Stimulated activated naive CD8-positive, alpha-beta T cell treated with anti-CD3 and anti-CD28 coated beads, Interleukin-15, Interleukin-2, amounts not matched to agents 100 ng/mL and 50 ng/mL, for 24 hours (primary cell): ENCODE measurements around the gene CLBA1.

Experiments used
- H3K27ac Mint-ChIP-seq: one replicate; pipeline ENCODE4 v1.8.0; 2021; ENCODE audit warnings: mild to moderate bottlenecking, mixed read lengths
- H3K27me3 Mint-ChIP-seq: one replicate; pipeline ENCODE4 v1.8.0; 2021; ENCODE audit warnings: mixed read lengths
- H3K36me3 Mint-ChIP-seq: one replicate; pipeline ENCODE4 v1.8.0; 2021; ENCODE audit warnings: low read depth, mixed read lengths
- H3K4me1 Mint-ChIP-seq: one replicate; pipeline ENCODE4 v1.8.0; 2021; ENCODE audit warnings: low read depth, mixed read lengths
- H3K4me3 Mint-ChIP-seq: one replicate; pipeline ENCODE4 v1.8.0; 2021; ENCODE audit warnings: mild to moderate bottlenecking, mixed read lengths
- H3K9me3 Mint-ChIP-seq: one replicate; pipeline ENCODE4 v1.8.0; 2021; ENCODE audit warnings: mixed read lengths

The CLBA1 gene

DNA sequence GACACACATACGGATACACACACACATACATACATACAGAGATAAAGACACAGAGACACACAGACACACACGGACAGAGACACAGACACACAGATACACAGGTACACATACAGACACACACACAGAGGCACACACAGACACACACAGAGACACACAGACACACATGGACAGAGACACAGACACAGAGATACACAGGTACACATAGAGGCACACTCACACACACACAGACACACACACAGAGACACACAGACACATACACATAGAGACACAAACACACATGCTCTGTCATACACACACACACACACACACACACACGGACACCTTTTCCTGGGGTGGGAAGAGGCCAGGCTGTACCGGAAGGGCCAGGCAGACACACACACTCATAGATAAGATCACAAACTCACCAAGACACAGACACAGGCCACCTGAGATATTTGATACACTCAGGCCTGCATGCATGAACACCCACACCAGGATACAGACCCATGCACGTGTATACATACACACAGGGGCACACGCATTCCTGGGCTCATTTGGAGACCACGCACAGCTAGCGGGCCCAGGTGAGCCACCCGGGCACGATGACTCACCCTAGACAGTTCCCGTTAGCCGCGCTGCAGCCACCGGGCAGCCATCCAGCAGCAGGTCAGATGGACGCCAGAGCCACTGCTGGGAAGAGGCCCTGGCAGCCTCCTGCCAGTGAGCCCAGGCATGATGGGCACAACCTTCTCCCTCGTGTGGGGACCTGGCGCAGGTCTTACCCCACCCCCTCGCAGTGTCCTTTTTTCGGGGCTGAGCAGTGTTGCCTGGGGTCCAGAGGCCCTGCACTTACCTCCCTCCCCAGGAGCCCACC is 5.6 kb upstream of the CLBA1 start:
- Mint-ChIP-seq H3K4me3 (no peak overlapping the region), H3K4me1 (peaks cover 16% of the 10 kb centered on the region), H3K27me3 (peaks cover 21% of the 10 kb centered on the region), H3K27ac (no peak overlapping the region), H3K36me3 (no peaks in the 10 kb centered on the region), H3K9me3 (no peaks in the 10 kb centered on the region)

GRCh38 chr14:104980611-104981531 is 4.7 kb upstream of the CLBA1 start:
- H3K27me3 Mint-ChIP-seq: peaks cover 21% of the 10 kb centered on the region
- peaks cover 13% of the 10 kb centered on the region for H3K4me1 Mint-ChIP-seq
- H3K9me3 Mint-ChIP-seq: no peaks in the 10 kb centered on the region
- H3K4me3 Mint-ChIP-seq: no peak overlapping the region
- H3K36me3 Mint-ChIP-seq: no peaks in the 10 kb centered on the region
- no peak overlapping the region for H3K27ac Mint-ChIP-seq

DNA sequence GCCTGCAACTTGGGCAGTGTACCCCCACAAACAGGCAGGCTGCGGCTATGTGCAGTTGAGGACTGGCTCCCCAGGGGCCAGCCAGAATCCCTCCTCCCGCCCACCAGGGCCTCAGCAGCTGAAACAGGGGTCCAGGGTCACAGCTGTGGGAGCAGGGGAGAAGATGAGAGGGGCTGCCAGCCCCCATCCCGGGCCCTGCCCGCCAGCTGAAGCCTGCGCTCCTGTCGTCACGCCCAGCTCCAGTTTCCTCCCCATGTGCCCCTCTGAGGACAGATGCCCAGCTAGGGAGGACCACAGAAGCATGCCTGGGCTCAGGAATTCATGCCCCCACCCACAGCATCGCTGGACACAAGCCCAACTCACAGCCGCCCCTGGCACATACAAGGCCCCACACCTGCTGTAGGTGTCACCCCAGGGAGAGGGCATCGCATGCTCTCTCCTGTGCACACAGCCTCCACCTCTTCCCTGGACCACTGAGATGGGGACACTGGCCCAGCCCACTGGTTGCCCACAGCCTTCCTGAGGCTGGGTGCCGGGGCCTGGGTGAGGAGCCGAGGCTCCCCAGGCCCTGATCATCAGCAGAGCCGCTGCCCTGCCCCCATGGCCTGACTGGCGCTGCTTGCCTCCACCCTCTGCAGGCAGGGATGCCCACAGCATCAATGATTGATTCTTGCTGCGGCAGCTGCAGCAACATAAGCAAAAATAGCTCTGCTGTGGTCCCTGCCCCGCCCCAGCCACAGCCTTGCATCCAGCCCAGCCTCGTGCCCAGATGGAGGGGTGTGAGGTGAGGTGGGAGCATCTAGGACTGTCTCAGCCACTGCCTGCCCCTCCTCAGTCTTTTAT is 3.7 kb upstream of the CLBA1 start:
- Mint-ChIP-seq H3K4me3 (no peak overlapping the region), H3K4me1 (peaks cover 14% of the 10 kb centered on the region), H3K27me3 (peaks cover 15% of the 10 kb centered on the region), H3K9me3 (no peaks in the 10 kb centered on the region), H3K27ac (no peak overlapping the region), H3K36me3 (no peaks in the 10 kb centered on the region)

- Mint-ChIP-seq H3K4me1 (peaks cover 10% of the 10 kb centered on the region), H3K4me3 (no peak overlapping the region), H3K27me3 (peaks cover 13% of the 10 kb centered on the region), H3K27ac (no peak overlapping the region), H3K9me3 (no peaks in the 10 kb centered on the region), H3K36me3 (no peaks in the 10 kb centered on the region)
Observed at GRCh38 chr14:104982548-104983230, 2.9 kb upstream of the CLBA1 start.

GRCh38 chr14:104983231-104983721 is 2.3 kb upstream of the CLBA1 start:
- Mint-ChIP-seq H3K27ac (no peak overlapping the region), H3K4me3 (no peak overlapping the region), H3K4me1 (peaks cover 8% of the 10 kb centered on the region), H3K36me3 (no peaks in the 10 kb centered on the region), H3K9me3 (no peaks in the 10 kb centered on the region), H3K27me3 (peaks cover 11% of the 10 kb centered on the region)

- no peaks in the 10 kb centered on the region for H3K9me3 Mint-ChIP-seq
- peak overlapping the region; percentile 65 for H3K27ac Mint-ChIP-seq
- peaks cover 8% of the 10 kb centered on the region for H3K4me1 Mint-ChIP-seq
- peaks cover 6% of the 10 kb centered on the region for H3K27me3 Mint-ChIP-seq
- peak overlapping the region; percentile 67 for H3K4me3 Mint-ChIP-seq
- no peaks in the 10 kb centered on the region for H3K36me3 Mint-ChIP-seq
Observed at GRCh38 chr14:104984056-104984894, 1.3 kb upstream of the CLBA1 start.

DNA sequence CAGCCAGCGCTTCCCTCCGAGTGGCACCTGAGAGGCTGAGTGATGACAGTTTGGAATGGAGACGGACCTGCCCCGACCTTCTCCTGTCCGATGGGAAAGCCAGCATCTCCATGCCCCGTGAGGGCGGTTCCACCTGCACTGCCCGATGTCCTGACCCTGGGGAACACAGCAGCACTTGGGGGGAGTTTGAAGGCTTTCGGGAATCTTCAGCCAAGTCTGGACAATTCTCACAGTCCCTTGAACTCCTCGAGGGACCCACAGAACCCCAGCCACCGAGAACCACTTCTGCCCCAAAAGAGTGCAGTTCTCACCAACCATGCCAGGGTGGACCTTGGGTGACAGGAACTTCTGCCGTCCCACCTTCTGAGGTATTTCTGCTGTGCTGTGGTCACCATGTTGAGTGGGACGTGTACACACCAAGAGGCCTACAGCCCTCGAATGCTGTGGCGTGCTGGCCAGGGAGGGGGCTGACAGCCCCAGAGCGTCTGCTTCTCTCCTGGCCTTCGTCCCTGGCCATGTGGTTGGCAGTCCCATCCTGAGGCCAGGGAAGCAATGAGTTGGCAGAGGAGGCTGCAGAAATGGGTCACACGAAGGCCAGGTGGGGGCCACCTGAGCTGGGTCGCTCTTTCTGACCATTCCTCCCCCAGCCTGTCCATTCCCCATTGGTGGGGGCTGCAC is 1.0 kb downstream of the CLBA1 start:
- H3K27ac Mint-ChIP-seq: no peak overlapping the region
- H3K4me1 Mint-ChIP-seq: peaks cover 8% of the 10 kb centered on the region
- no peaks in the 10 kb centered on the region for H3K36me3 Mint-ChIP-seq
- peak overlapping the region; percentile 72 for H3K4me3 Mint-ChIP-seq
- no peaks in the 10 kb centered on the region for H3K9me3 Mint-ChIP-seq
- H3K27me3 Mint-ChIP-seq: no peaks in the 10 kb centered on the region

DNA sequence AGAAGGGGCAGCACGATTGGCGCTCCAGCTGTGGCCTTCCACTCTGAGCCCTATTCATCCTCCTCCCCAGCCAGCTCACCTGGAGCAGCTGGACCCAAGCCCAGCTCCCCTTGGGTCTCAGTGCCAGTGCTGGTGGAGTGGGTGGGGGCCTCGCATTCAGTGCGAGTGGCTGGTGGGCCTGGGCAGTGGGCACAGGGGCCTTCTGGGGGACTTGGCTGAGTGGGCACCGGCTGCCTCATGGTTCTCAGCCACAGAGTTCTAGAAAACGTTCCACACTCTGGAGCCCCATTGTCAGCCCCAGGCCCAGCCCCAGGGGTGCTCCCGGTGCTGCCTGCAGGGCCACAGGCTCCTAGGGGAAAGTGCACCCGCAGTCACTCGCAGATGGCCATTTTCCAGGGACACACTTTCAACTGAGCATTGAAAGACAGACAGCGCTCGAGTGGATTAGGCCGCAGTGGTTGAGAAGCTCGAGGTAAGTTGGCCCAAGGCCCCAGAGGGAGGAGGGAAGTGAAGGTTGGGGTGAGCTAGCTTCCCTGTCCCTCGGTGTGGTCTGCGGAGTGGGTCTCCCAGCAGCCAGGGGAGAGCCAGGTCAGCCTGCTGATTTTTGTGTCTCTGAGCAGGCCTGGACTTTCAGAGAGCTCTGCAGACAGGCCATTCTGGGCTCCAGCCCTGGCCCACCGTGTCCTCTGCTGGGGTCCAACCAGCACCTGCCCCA is 3.8 kb downstream of the CLBA1 start:
- H3K27ac Mint-ChIP-seq: no peak overlapping the region
- H3K4me1 Mint-ChIP-seq: peaks cover 6% of the 10 kb centered on the region
- H3K27me3 Mint-ChIP-seq: no peaks in the 10 kb centered on the region
- no peak overlapping the region for H3K4me3 Mint-ChIP-seq
- H3K9me3 Mint-ChIP-seq: no peaks in the 10 kb centered on the region
- peaks cover 5% of the 10 kb centered on the region for H3K36me3 Mint-ChIP-seq

GRCh38 chr14:104989951-104990303 is 4.3 kb downstream of the CLBA1 start:
- Mint-ChIP-seq H3K4me1 (peaks cover 5% of the 10 kb centered on the region), H3K4me3 (no peak overlapping the region), H3K36me3 (peaks cover 5% of the 10 kb centered on the region), H3K27me3 (no peaks in the 10 kb centered on the region), H3K27ac (no peak overlapping the region), H3K9me3 (no peaks in the 10 kb centered on the region)

DNA sequence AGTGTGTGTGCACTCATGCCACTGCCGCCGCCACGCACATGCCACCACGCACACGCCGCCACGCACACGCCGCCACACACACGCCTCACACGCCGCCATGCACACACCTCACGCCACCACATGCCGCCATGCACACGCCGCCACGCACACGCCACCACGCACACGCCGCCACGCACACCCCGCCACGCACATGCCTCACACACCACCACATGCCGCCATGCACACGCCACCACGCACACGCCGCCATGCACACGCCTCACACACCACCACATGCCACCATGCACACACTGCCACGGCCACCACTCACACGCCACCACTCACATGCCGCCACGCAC is 6.3 kb downstream of the CLBA1 start:
- Mint-ChIP-seq H3K27ac (no peak overlapping the region), H3K4me1 (no peaks in the 10 kb centered on the region), H3K36me3 (peaks cover 5% of the 10 kb centered on the region), H3K27me3 (no peaks in the 10 kb centered on the region), H3K9me3 (no peaks in the 10 kb centered on the region), H3K4me3 (no peak overlapping the region)

- Mint-ChIP-seq H3K4me3 (no peak overlapping the region), H3K27me3 (no peaks in the 10 kb centered on the region), H3K9me3 (no peaks in the 10 kb centered on the region), H3K27ac (no peak overlapping the region), H3K36me3 (peaks cover 5% of the 10 kb centered on the region), H3K4me1 (no peaks in the 10 kb centered on the region)
Observed at GRCh38 chr14:104992501-104992900, 6.9 kb downstream of the CLBA1 start.

GRCh38 chr14:104993306-104993705 is 7.7 kb downstream of the CLBA1 start:
- H3K36me3 Mint-ChIP-seq: peaks cover 5% of the 10 kb centered on the region
- H3K4me3 Mint-ChIP-seq: no peak overlapping the region
- H3K27me3 Mint-ChIP-seq: no peaks in the 10 kb centered on the region
- H3K9me3 Mint-ChIP-seq: no peaks in the 10 kb centered on the region
- H3K27ac Mint-ChIP-seq: no peak overlapping the region
- H3K4me1 Mint-ChIP-seq: no peaks in the 10 kb centered on the region
